ENCODE measurements around the gene SUGCT.

The SUGCT gene

GRCh38 chr7:40804477-40805215, 669.8 kb downstream of the SUGCT start:
- DNase-seq: no peak

- no peak for DNase-seq
Measured at GRCh38 chr7:40805361-40805760, 670.6 kb downstream of the SUGCT start.

DNA sequence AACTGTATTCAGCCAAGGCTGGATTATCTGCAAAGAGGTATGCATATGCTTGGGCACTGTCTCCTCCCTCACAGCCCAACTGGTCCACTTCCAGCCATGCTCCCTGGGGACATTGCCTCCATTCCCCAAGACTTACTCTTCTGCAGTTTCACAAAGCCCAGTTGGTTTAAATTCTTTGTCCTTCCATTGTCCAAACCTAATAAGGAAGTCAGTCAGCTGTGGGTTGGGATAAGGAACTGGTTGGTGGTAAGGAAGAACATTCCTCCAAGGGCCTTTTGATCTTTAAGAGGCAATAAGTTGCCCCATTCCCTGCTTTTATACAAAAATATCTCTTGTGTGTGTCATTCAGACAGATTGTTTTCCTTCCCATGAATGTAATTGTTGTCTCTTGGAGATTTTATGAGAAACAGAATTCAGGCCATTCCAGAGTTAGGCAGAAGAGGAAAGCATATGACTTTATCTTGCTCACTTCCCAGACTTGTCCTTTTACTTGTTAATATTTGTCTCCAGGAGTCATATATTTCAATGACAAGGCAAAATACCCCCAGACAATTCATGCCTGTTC, 673.7 kb downstream of the SUGCT start:
- no peak for DNase-seq

DNA sequence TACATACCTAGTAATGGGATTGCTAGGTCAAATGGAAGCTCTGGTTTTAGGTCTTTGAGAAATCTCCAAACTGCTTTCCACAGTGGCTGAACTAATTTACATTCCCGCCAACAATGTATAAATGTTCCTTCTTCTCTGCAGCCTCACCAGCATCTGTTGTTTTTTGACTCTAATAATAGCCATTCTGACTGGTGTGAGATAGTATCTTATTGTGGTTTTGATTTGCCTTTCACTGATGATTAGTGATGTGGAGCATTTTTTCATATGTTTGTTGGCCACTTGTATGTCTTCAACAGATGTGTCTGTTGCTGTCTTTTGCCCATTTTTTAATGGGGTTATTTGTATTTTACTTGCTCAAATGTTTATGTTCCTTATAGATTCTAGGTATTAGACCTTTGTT, 675.5 kb downstream of the SUGCT start:
- no peak for DNase-seq

DNA sequence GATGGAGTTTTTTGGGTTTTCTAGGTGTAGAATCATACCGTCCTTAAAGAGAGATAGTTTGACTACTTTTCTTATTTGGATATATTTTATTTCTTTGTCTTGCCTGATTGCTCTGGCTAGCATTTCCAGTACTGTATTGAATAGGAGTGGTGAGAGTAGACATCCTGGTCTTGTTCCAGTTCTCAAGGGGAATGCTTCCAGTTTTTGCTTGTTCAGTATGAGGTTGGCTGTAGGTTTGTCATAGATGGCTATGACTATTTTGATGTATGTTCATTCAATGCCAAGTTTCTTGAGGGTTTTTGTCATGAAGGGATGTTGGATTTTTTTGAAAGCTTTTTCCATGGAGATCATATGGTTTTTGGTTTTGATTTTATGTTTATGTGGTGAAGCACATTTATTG, 676.9 kb downstream of the SUGCT start:
- DNase-seq: no peak

DNA sequence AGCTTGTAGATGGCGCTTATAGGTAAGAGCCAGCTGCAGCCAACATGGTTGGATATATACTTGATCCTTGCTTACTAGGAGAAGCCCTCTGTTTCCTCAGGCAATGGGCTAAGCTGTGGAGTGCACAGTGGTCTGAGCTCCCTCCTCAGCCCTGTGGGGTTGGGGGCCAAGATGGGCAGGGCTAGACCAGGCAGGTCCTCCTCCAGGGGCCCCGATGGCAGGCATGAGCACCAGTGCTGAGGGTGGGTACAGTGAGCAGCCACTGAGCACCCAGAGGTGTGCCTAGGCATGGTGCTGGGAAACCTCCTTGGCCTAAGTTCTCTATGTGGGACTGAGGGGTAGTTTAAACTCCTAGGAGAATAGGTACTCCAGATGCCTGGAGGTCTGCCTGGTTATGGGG, 680.2 kb downstream of the SUGCT start:
- DNase-seq: no peak

- DNase-seq: no peak
Measured at GRCh38 chr7:40815512-40815911, 680.7 kb downstream of the SUGCT start.

- DNase-seq: no peak
Measured at GRCh38 chr7:40822861-40823260, 688.1 kb downstream of the SUGCT start.

GRCh38 chr7:40824461-40824860, 689.7 kb downstream of the SUGCT start:
- DNase-seq: no peak

GRCh38 chr7:40826411-40827221, 691.8 kb downstream of the SUGCT start:
- no peak for DNase-seq

GRCh38 chr7:40827222-40828085, 692.6 kb downstream of the SUGCT start:
- DNase-seq: no peak

DNA sequence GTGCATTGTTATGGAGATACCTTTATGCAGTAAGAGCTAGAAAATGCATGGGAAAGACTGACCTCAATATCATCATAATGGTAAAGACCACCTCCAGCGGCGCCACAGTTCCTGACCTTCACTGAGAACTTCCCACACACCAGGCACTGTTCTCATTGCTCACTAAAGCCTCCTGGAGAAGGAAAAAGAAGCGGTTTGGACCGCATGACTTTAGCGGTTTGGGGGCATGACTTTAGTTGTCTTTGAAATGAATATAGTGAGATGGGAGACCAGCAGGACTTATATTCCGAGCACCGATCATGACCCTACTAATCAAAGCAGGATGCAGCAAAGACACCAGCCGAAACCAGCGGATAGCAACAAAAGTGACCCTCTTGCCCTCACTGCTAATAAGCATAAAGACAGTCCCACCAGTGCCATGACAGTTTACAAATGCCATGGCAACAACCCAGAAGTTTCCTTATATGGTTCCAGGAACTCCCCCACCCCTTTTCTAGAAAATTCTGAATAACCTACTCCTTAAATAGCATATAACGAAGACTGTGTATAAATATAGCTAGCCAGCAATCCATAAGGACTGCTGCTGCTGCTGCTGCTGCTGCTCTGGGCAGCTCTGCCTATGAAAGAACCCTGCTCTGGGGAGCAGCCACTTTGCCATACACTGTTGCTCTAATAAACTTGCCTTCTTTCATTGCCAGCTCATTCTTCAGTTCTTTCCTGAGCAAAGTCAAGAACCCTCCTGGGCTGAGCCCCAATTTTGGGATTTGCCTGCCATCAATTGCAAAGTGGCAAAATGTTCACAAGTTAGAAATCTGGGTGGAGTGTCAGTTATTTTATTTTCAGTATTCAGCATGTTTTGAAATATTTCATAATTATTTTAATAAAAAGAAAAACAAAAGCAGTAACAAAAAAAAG, 694.1 kb downstream of the SUGCT start:
- DNase-seq: no peak

- no peak for DNase-seq
Measured at GRCh38 chr7:40833191-40833887, 698.5 kb downstream of the SUGCT start.

GRCh38 chr7:40833888-40834234, 699.1 kb downstream of the SUGCT start:
- DNase-seq: no peak

DNA sequence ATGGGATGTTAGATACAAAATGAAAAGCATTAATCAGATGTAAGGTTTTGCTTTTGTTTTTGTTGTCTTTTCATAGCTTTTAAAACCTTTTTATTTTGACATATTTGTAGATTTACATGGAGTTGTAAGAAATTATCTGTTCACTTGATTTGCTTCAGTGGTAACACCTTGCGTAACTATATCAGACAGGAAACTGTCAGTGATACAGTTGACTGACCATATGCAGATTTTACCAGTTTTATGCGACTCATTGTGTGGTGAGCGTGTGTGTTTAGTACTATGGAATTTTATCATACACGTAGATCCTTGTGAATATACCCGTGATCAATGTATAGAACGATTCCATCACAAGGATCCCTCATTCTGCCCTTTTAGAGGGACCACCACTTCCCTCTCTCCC, 701.4 kb downstream of the SUGCT start:
- DNase-seq: no peak

DNA sequence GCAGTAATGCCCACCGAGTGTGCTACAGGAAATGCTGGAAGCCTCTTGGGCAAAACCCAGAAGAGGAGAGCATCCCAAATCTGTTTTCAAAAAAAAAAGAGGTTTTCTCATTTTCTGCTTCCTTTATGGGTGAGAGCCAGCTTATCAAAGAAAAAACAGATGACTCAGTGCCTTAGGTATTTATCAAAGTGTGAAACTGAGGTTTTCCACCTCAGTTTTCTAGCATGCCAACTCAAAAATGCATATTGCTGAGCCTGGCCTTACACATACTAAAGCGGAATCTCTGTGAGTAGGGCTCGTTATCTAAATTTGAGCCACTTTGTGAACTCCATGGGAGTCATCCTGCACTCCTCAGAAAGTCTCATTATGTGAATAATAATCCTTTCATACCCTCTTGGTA, 705.1 kb downstream of the SUGCT start:
- no peak for DNase-seq

- no peak for DNase-seq
Measured at GRCh38 chr7:40840990-40841389, 706.2 kb downstream of the SUGCT start.

- DNase-seq: no peak
Measured at GRCh38 chr7:40842641-40843040, 707.8 kb downstream of the SUGCT start.

DNA sequence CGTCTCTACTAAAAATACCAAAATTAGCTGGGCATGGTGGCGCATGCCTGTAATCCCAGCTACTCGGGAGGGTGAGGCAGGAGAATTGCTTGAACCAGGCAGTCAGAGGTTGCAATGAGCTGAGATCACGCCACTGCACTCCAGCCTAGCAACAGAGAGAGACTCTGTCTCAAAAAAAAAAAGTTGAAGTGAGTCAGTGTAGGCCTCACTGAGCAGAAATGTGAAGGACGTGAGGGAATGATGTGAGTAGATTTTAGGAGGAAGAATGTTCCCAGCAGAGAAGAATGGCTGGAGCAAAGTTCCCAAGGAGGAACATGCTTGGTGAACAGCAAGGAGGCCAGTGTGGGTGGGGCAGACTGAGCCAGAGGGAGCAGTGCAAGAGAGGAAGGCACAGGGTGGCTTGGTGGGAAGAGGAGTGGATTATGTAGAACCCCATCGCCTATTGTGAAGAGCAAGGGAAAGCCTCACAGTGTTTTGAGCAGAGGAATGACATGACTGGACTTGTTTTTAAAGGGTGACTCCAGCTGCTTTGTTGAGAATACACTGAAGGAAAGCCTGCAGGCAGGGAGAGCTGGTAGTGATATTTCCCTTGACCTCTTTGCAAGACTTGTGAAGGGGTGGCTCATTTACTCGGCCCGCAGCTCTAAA, 708.7 kb downstream of the SUGCT start:
- DNase-seq: no peak

DNA sequence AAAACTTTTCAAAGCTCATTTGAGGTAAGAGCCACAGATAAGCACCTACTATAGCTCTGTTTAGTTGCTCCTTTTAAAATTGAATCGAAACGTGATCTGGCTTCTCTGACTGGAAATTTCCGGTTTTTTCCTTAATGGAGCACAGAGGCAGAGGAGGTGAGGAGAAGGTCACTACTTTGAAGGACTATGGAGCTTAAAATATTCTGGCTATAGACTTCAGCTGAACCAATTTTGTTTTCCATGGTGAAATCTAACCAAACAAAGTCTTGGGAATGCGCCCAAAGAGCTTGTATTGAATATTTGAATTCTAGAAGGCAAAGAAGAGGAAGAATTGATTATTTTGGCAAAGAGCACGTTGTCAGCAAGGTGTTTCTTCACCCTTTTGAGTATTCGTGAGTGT, 711.1 kb downstream of the SUGCT start:
- no peak for DNase-seq

- DNase-seq: no peak
Measured at GRCh38 chr7:40847921-40848320, 713.1 kb downstream of the SUGCT start.
